SJSA1 (cell line): Measurements from ENCODE around the gene GNMT. TPM values are rescaled to one million over a fixed set of nuclear protein-coding genes. Genes with fewer than 3 reads are reported as not detected.
"Not testable (repeated sequence)": the region's sequence is repeated elsewhere in the genome, so short reads cannot be mapped to it uniquely, and the experiment has no call there.

Source experiments
- DNase-seq, 2 experiments: peaks; one replicate each; pipeline ENCODE4 v3.0.0-alpha.2; 2015 to 2020; ENCODE audit warnings: low spot score in 2 of 2, low read depth in 1 of 2
- H3K27ac ChIP-seq: fragments of 250-450 bp; sonication (Bioruptor Pico); 2 replicates; pipeline ENCODE4 v1.5.1; 2020; ENCODE audit warnings: mild to moderate bottlenecking, moderate library complexity
- H3K27me3 ChIP-seq: fragments of 250-450 bp; sonication (Bioruptor Pico); replicated peaks from 2 replicates; pipeline ENCODE4 v1.5.1; 2020; ENCODE audit warnings: mild to moderate bottlenecking, moderate library complexity
- H3K36me3 ChIP-seq: fragments of 250-450 bp; sonication (Bioruptor Pico); 2 replicates; pipeline ENCODE4 v1.5.1; 2020; ENCODE audit warnings: mild to moderate bottlenecking
- H3K4me1 ChIP-seq: fragments of 250-450 bp; sonication (Bioruptor Pico); replicated peaks from 2 replicates; pipeline ENCODE4 v1.6.1; 2021; ENCODE audit warnings: mild to moderate bottlenecking
- H3K4me3 ChIP-seq: fragments of 250-450 bp; sonication (Bioruptor Pico); 2 replicates; pipeline ENCODE4 v1.5.1; 2020; ENCODE audit warnings: mild to moderate bottlenecking
- H3K9me3 ChIP-seq: fragments of 250-450 bp; sonication (Bioruptor Pico); replicated peaks from 2 replicates; pipeline ENCODE4 v1.5.1; 2020; ENCODE audit warnings: mild to moderate bottlenecking
- total RNA-seq: library from RNA; depleted of rRNA; stranded (reverse); fragments of >200 nt; shearing (Covaris generic); gene quantifications from 2 replicates; pipeline ENCODE4 v1.2.3, GENCODE V29; 2014; rRNA removed

GNMT gene
- total RNA-seq, 1 experiment from 2014 or later = 0.58 TPM

DNA sequence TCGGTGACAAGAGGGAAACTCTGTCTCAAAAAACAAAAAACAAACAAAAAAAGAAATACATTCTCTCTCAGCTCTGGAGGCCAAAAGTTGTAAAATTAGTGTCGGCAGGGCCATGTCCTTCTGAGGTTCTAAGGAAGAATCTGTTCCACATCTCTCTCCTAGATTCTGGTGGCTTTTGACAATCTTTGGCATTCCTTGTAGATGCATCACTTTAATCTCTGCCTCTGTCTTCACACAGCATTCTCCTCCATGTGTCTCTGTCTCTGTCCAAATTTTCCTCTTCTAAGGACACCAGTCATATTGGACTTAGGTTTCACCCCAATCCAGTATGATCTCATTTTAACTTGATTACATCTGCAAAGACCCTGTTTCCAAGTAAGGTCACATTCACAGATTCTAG, 32.9 kb downstream of the GNMT start:
- DNase-seq = no peak
- H3K27me3 ChIP-seq = no peaks in the 10 kb centered on the region
- H3K36me3 ChIP-seq = peaks cover 35% of the 10 kb centered on the region
- H3K9me3 ChIP-seq = no peaks in the 10 kb centered on the region
- H3K4me3 ChIP-seq = no peak overlapping the region
- H3K27ac ChIP-seq = no peak overlapping the region
- no peaks in the 10 kb centered on the region for H3K4me1 ChIP-seq

GRCh38 chr6:42996513-42996912, 36.0 kb downstream of the GNMT start:
- Histone ChIP-seq H3K9me3 (no peaks in the 10 kb centered on the region), H3K4me1 (no peaks in the 10 kb centered on the region), H3K27ac (no peak overlapping the region), H3K36me3 (peaks cover 19% of the 10 kb centered on the region), H3K4me3 (no peak overlapping the region), H3K27me3 (no peaks in the 10 kb centered on the region)
- no peak for DNase-seq

DNA sequence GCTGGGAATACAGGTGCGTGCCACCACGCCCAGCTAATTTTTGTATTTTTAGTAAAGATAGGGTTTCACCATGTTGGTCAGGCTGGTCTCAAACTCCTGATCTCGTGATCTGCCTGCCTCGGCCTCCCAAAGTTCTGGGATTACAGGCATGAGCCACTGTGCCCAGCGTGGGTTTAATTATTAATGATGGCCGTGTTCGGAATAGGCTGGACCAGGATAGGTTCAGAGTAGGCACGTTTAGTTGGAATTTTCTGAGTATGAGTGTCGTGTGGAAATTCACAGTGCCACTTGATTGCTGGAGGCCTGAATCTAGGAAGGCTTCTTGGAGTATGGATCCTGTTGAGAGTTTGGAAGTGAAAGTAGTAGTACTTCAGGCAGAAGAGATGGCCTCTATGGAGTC, 37.7 kb downstream of the GNMT start:
- H3K4me1 ChIP-seq, H3K9me3 ChIP-seq, H3K27me3 ChIP-seq, H3K27ac ChIP-seq, DNase-seq, H3K4me3 ChIP-seq: not testable (repeated sequence)
- H3K36me3 ChIP-seq = peaks cover 22% of the 10 kb centered on the region

DNA sequence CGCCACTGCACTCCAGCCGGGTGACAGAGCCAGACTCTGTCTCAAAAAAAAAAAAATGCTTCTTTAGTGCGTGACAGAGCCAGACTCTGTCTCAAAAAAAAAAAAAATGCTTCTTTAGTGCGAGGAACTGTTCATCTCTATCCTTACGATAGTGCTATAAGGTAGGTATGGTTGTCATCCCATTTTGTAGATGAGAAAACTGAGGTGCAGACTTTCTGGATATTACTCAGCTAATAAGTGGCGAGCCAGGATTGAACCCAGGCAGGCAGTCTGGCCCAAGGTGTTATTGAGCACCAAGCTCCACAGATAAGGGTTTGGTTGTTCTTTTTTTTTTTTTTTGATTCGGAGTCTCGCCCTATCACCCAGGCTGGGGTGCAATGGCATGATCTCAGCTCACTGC, 41.3 kb downstream of the GNMT start:
- Histone ChIP-seq H3K9me3 (no peaks in the 10 kb centered on the region), H3K27me3 (no peaks in the 10 kb centered on the region), H3K27ac (no peak overlapping the region), H3K4me3 (no peak overlapping the region), H3K36me3 (peaks cover 36% of the 10 kb centered on the region), H3K4me1 (no peaks in the 10 kb centered on the region)
- DNase-seq = no peak

DNA sequence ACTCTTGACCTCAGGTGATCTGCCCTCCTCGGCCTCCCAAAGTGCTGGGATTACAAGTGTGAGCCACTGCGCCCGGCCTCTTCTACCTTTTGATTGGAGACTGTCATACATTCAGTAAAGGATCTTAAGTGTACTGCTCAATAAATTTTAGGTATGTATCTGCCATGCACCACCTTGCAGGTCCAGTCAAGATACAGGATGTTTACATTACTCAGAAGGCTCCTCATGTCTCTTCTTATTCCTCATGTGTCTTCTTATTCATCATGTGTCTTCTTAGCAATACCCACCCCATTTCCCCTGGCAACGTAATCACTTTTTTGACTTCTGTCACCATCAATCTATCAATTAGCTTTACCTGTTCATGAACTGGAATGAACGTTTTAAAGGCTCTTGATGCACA, 45.3 kb downstream of the GNMT start:
- DNase-seq = no peak
- Histone ChIP-seq H3K4me1 (no peaks in the 10 kb centered on the region), H3K4me3 (no peak overlapping the region), H3K27me3 (no peaks in the 10 kb centered on the region), H3K36me3 (peaks cover 69% of the 10 kb centered on the region), H3K27ac (no peak overlapping the region), H3K9me3 (no peaks in the 10 kb centered on the region)

DNA sequence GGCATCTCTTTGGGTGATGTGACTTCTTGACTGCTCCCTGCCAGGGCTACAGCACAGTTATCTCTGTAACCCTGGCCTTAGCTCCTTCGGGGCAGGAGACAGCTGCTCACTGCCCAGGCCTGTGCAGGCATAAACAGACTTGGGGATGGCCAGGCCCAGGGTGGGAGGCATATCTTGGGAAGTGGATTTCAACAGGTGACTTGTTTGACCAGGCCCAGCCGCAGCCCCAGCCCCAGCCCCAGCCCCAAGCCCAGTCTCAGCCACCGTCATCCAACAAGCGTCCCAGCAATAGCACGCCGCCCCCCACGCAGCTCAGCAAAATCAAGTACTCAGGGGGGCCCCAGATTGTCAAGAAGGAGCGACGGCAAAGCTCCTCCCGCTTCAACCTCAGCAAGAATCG, 45.7 kb downstream of the GNMT start:
- H3K4me3 ChIP-seq = no peak overlapping the region
- H3K27ac ChIP-seq = no peak overlapping the region

GRCh38 chr6:43007126-43007525, 46.6 kb downstream of the GNMT start:
- no peaks in the 10 kb centered on the region for H3K4me1 ChIP-seq
- no peaks in the 10 kb centered on the region for H3K9me3 ChIP-seq
- DNase-seq = no peak
- no peaks in the 10 kb centered on the region for H3K27me3 ChIP-seq
- H3K36me3 ChIP-seq = peaks cover 78% of the 10 kb centered on the region
- no peak overlapping the region for H3K27ac ChIP-seq
- no peak overlapping the region for H3K4me3 ChIP-seq

More for the DNA sequence above, 45.7 kb downstream of the GNMT start:
- Histone ChIP-seq H3K9me3 (no peaks in the 10 kb centered on the region), H3K4me1 (no peaks in the 10 kb centered on the region), H3K36me3 (peaks cover 69% of the 10 kb centered on the region), H3K27me3 (no peaks in the 10 kb centered on the region)
- DNase-seq = no peak

DNA sequence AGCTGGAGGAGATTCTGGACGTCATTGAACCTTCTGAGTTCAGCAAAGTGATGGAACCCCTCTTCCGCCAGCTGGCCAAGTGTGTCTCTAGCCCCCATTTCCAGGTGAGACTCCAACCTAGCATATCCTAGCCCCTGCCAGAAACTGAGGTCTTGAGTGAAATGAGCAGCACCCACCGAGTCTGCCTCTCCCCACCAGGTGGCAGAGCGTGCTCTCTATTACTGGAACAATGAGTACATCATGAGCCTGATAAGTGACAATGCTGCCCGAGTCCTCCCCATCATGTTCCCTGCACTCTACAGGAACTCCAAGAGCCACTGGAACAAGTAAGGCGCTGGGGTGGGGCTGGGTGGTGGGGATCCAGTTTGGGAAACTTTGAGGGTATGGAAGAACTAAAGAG, 48.6 kb downstream of the GNMT start:
- Histone ChIP-seq H3K9me3 (no peaks in the 10 kb centered on the region), H3K4me3 (no peak overlapping the region), H3K4me1 (peaks cover 7% of the 10 kb centered on the region; the same call in 1 of the 2 replicates), H3K27ac (no peak overlapping the region), H3K36me3 (peaks cover 77% of the 10 kb centered on the region), H3K27me3 (no peaks in the 10 kb centered on the region)
- DNase-seq = peak in 1 of 2 experiments; percentile 28

DNA sequence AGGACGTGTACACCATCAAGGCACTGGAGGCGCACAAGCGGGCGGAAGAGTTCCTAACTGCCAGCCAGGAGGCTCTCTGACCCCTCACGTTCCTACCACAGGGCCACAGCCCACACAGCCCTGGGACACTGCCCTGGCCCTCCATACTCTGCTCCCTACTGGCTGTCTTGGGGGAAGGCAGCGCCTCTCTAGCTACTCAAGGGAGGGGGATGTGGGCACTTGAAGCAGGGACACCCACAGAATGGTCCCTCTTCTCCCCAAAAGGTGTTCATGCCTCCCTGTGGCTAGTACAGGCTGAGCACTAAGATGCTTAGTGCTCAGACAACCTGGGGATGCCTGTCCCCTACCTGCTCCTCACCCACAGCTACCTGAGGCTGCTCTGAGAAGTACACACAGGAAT, 50.7 kb downstream of the GNMT start:
- H3K4me3 ChIP-seq = no peak overlapping the region
- H3K27ac ChIP-seq = no peak overlapping the region
- peaks cover 71% of the 10 kb centered on the region for H3K36me3 ChIP-seq
- H3K27me3 ChIP-seq = no peaks in the 10 kb centered on the region
- H3K9me3 ChIP-seq = no peaks in the 10 kb centered on the region
- peaks cover 7% of the 10 kb centered on the region; the same call in 1 of the 2 replicates for H3K4me1 ChIP-seq
- no peak for DNase-seq

- Histone ChIP-seq H3K4me1 (peaks cover 7% of the 10 kb centered on the region; the same call in 1 of the 2 replicates), H3K27me3 (no peaks in the 10 kb centered on the region), H3K9me3 (no peaks in the 10 kb centered on the region), H3K4me3 (no peak overlapping the region; the same call in 1 of the 2 replicates), H3K27ac (no peak overlapping the region), H3K36me3 (peaks cover 73% of the 10 kb centered on the region)
- no peak for DNase-seq
Measured at GRCh38 chr6:43012364-43012763, 51.8 kb downstream of the GNMT start.

DNA sequence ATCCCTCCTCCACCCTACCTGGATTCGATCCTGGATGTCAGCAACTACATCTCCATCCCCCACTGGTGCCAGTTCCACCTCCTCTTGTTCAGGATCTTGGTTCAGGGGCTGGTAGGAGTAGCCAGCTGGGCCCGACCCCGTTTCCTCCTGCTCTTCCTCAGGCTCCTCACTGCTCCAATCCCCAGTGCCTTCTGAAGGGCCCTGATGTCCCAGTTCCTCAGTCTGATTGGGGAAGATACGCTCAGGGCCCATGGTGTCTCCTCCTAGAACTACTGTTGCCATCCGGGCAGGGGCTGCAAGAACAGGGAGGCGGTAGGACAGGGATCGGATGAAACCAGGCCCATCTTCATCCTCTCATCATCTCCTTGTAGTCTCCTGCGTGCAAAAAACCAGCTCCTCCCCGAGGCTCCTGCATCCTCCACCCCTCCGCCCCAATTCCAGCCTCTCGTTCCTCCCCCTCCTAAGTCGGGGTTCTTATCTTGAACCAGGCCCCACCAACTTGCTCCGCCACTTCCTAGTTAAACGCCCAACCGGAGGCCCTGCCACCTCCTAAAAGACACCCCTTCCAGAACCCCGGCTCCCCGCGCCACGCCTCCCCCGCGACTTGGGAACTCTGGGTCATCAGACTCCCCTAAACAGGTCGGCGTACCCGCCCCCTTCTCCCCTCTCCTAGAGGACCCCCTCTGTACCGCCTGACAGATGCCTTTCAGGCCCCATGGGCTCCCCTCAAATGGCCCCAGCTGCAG, 52.7 kb downstream of the GNMT start:
- Histone ChIP-seq H3K27me3 (no peaks in the 10 kb centered on the region), H3K4me1 (peaks cover 7% of the 10 kb centered on the region; the same call in 1 of the 2 replicates), H3K9me3 (no peaks in the 10 kb centered on the region), H3K36me3 (peaks cover 73% of the 10 kb centered on the region), H3K27ac (peak overlapping the region; percentile 22; the same call in 1 of the 2 replicates), H3K4me3 (peak overlapping the region; percentile 59)
- peak in 1 of 2 experiments; percentile 26 for DNase-seq

Other genes starting within 250 kb of the GNMT start
- gene PRPH2, start 238.2 kb upstream of the GNMT start, total RNA-seq = not detected in 2 replicates
- gene TBCC, start 214.7 kb upstream of the GNMT start, total RNA-seq = 51.0 and 73.6 TPM in 2 replicates
- gene BICRAL, start 178.7 kb upstream of the GNMT start, total RNA-seq = 2.2 and 4.0 TPM in 2 replicates
- 90.0 and 114 TPM in 2 replicates for gene RPL7L1, start 81.1 kb upstream of the GNMT start, total RNA-seq
- not detected in 2 replicates for gene PTCRA, start 44.7 kb upstream of the GNMT start, total RNA-seq
- gene CNPY3, start 31.3 kb upstream of the GNMT start, total RNA-seq = 34.3 and 55.2 TPM in 2 replicates
- gene PEX6, start 18.4 kb downstream of the GNMT start, total RNA-seq = 25.1 and 30.0 TPM in 2 replicates
- gene PPP2R5D, start 23.8 kb downstream of the GNMT start, total RNA-seq = 63.4 and 78.4 TPM in 2 replicates
- gene MEA1, start 53.2 kb downstream of the GNMT start, total RNA-seq = 118 and 134 TPM in 2 replicates
- 109 and 118 TPM in 2 replicates for gene KLHDC3, start 53.5 kb downstream of the GNMT start, total RNA-seq
- 143 and 184 TPM in 2 replicates for gene RRP36, start 60.9 kb downstream of the GNMT start, total RNA-seq
- gene CUL7, start 93.1 kb downstream of the GNMT start, total RNA-seq = 13.7 and 18.8 TPM in 2 replicates
- gene MRPL2, start 98.7 kb downstream of the GNMT start, total RNA-seq = 24.6 and 34.3 TPM in 2 replicates
- gene KLC4, start 98.9 kb downstream of the GNMT start, total RNA-seq = 9.7 and 10.5 TPM in 2 replicates
- gene PTK7, start 115.6 kb downstream of the GNMT start, total RNA-seq = 60.6 and 87.0 TPM in 2 replicates
- 37.8 and 47.8 TPM in 2 replicates for gene SRF, start 210.5 kb downstream of the GNMT start, total RNA-seq
- gene CUL9, start 221.4 kb downstream of the GNMT start, total RNA-seq = 8.3 and 15.7 TPM in 2 replicates